ENCODE data around the gene ARV1. TPM values are rescaled to one million over a fixed set of nuclear protein-coding genes. Genes with fewer than 3 reads are reported as not detected.

Gene ARV1
- total RNA-seq, 1 experiment from 2014 or later, result 25.9 TPM

GRCh38 chr1:230966358-230966873 is 12.5 kb upstream of the ARV1 start:
- in situ Hi-C loops (cut with HindIII; ENCODE audit: low pct_unique_long_range_greater_than_20kb, low sequenced_read_pairs), result no loop called here
- H3K4me1 ChIP-seq (ENCODE audit: control insufficient read depth, insufficient read depth, low read length), result 0 out of 2 replicates have a peak, but pooled peaks cover 4% of the 10 kb centered on the region
- intact Hi-C loops (cut with micrococcal nuclease; ENCODE audit: unreplicated experiment), result no loop called here
- CTCF ChIA-PET, result no interaction called here
- H3K9me3 ChIP-seq (ENCODE audit: control insufficient read depth, insufficient read depth, low read depth, low read length), result no peaks in the 10 kb centered on the region
- H3K27ac ChIP-seq (ENCODE audit: low read length), result no peak overlapping the region
- ATAC-seq (no peak), DNase-seq (ENCODE audit: low read depth, low spot score) (no peak)
- no peaks in the 10 kb centered on the region for H3K27me3 ChIP-seq (ENCODE audit: control insufficient read depth, insufficient read depth, low read length)
- no peaks in the 10 kb centered on the region for H3K36me3 ChIP-seq (ENCODE audit: control insufficient read depth, insufficient read depth, low read length)
- POLR2A ChIA-PET, result no interaction called here
- no peak for TF ChIP-seq CTCF (IDR thresholded peaks at IDR 0.05)
- no peak for TF ChIP-seq TCF7L2 (IDR thresholded peaks at IDR 0.05; ENCODE audit: low read depth, low read length)
- no peak for TF ChIP-seq SIN3A (IDR thresholded peaks at IDR 0.05; ENCODE audit: borderline replicate concordance, insufficient read depth, low read depth, low read length)
- TF ChIP-seq REST (IDR thresholded peaks at IDR 0.05; ENCODE audit: insufficient read depth in 1 of 2, low read depth in 2 of 2, low read length in 1 of 2), result no peak
- TF ChIP-seq POLR2AphosphoS5 (IDR thresholded peaks at IDR 0.05; ENCODE audit: low read depth, low read length), result no peak
- H3K4me3 ChIP-seq (ENCODE audit: low read depth in 2 of 2, low read length in 2 of 2), result no peak overlapping the region
- BruUV-seq (replicated peaks), result no TSS peak

- TF ChIP-seq POLR2AphosphoS5 (IDR thresholded peaks at IDR 0.05; ENCODE audit: low read depth, low read length) (no peak), SIN3A (IDR thresholded peaks at IDR 0.05; ENCODE audit: borderline replicate concordance, insufficient read depth, low read depth, low read length) (no peak), CTCF (IDR thresholded peaks at IDR 0.05) (no peak), REST (IDR thresholded peaks at IDR 0.05; ENCODE audit: insufficient read depth in 1 of 2, low read depth in 2 of 2, low read length in 1 of 2) (no peak), TCF7L2 (IDR thresholded peaks at IDR 0.05; ENCODE audit: low read depth, low read length) (no peak)
- ATAC-seq (no peak), DNase-seq (ENCODE audit: low read depth, low spot score) (no peak)
- Histone ChIP-seq H3K4me3 (ENCODE audit: low read depth in 2 of 2, low read length in 2 of 2) (no peak overlapping the region), H3K27me3 (ENCODE audit: control insufficient read depth, insufficient read depth, low read length) (no peaks in the 10 kb centered on the region), H3K4me1 (ENCODE audit: control insufficient read depth, insufficient read depth, low read length) (0 out of 2 replicates have a peak, but pooled peaks cover 4% of the 10 kb centered on the region), H3K36me3 (ENCODE audit: control insufficient read depth, insufficient read depth, low read length) (no peaks in the 10 kb centered on the region), H3K9me3 (ENCODE audit: control insufficient read depth, insufficient read depth, low read depth, low read length) (no peaks in the 10 kb centered on the region), H3K27ac (ENCODE audit: low read length) (no peak overlapping the region)
- no TSS peak for BruUV-seq (replicated peaks)
- intact Hi-C loops (cut with micrococcal nuclease; ENCODE audit: unreplicated experiment), result no loop called here
- CTCF ChIA-PET, result no interaction called here
- in situ Hi-C loops (cut with HindIII; ENCODE audit: low pct_unique_long_range_greater_than_20kb, low sequenced_read_pairs), result no loop called here
- POLR2A ChIA-PET, result no interaction called here
Measured at GRCh38 chr1:230970432-230970831, 8.5 kb upstream of the ARV1 start.

Data from Panc1 (cell line).